ENCODE measurements around the gene SLC25A41. TPM values are rescaled to one million over a fixed set of nuclear protein-coding genes. Genes with fewer than 3 reads are reported as not detected.
A peak's percentile ranks its signal among the peaks of the same experiment; 100 is the strongest.

SLC25A41 gene
- total and polyA plus RNA-seq, 2 donors (not counting 1 experiment from before 2014, with no cell fraction given) = 0.30 to 0.48 TPM

- Mint-ChIP-seq H3K27me3 (no peaks in the 10 kb centered on the region), H3K9me3 (ENCODE audit: insufficient read depth) (no peaks in the 10 kb centered on the region), H3K4me1 (peaks cover 32% of the 10 kb centered on the region), H3K4me3 (peak overlapping the region; percentile 91), H3K27ac (peak overlapping the region; percentile 78)
- Histone ChIP-seq H4K20me1 (ENCODE audit: control insufficient read depth, insufficient read depth, low read length, poor library complexity, severe bottlenecking) (no peaks in the 10 kb centered on the region), H3K4me1 (ENCODE audit: control insufficient read depth in 2 of 2, insufficient read depth in 2 of 2, low read length in 2 of 2) (peaks cover 11 to 34% of the 10 kb centered on the region in 2 donors), H3K9ac (ENCODE audit: low read length) (peak overlapping the region; percentile 90), H3K27me3 (replicated peaks in 1 of 4; ENCODE audit: control extremely low read depth in 1 of 4, control insufficient read depth in 3 of 4, insufficient read depth in 4 of 4, low read length in 3 of 4) (peaks cover 0 to 15% (median 6%) of the 10 kb centered on the region in 4 experiments), H3K9me3 (ENCODE audit: control extremely low read depth in 1 of 3, control insufficient read depth in 2 of 3, insufficient read depth in 1 of 3, low read length in 2 of 3) (peaks cover 0 to 19% (median 0%) of the 10 kb centered on the region in 3 donors), H2AFZ (ENCODE audit: insufficient read depth, low read depth, low read length, poor library complexity, severe bottlenecking) (peak overlapping the region; percentile 96), H3K27ac (ENCODE audit: low read length in 2 of 2) (peak overlapping the region; percentile 76 to 86), H3K79me2 (ENCODE audit: control insufficient read depth, insufficient read depth, low read length) (no peaks in the 10 kb centered on the region), H3K4me3 (ENCODE audit: control extremely low read depth in 1 of 5, extremely low read depth in 1 of 5, insufficient read depth in 1 of 5, low read depth in 2 of 5, low read length in 4 of 5) (peak overlapping the region; percentile 60 to 93 (median 78)), H3K4me2 (replicated peaks; ENCODE audit: low read depth, low read length, poor library complexity, severe bottlenecking) (peak overlapping the region; percentile 85), H3K36me3 (replicated peaks in 1 of 2; ENCODE audit: control extremely low read depth in 1 of 2, control insufficient read depth in 1 of 2, extremely low read depth in 1 of 2, insufficient read depth in 2 of 2, low read length in 1 of 2) (no peaks in the 10 kb centered on the region)
- intact Hi-C loops (cut with micrococcal nuclease) = loop anchor here (1.0 to 2.0 kb wide), 10 partner anchors 35 to 555 kb away; partner anchors contain the start of genes CLPP, GPR108, GTF2F1 and VMAC
- TF ChIP-seq CTCF (IDR thresholded peaks at IDR 0.05) = peak; percentile 78
- no peak for TF ChIP-seq EZH2 (IDR thresholded peaks at IDR 0.05; ENCODE audit: borderline replicate concordance, insufficient read depth, low read depth, low read length, poor library complexity, severe bottlenecking)
- ATAC-seq (ENCODE audit: low read depth) = peak; percentile 84
- under 1% methylated on average over 53 of the region's 57 CpGs for WGBS (ENCODE audit: insufficient coverage)
- ChIA-PET POLR2A (interaction anchor here (0.7 to 1.4 kb wide), 5 partner anchors 21 to 556 kb away, joined by 3 to 6 read pairs (median 5); partner anchors contain the start of genes DENND1C and KHSRP), CTCF (interaction anchor here (0.9 to 1.1 kb wide), 3 partner anchors 21 to 293 kb away, joined by 3 to 4 read pairs (median 3); partner anchors contain the start of genes DENND1C and KHSRP)
- DNase-seq = peak; percentile 99
Measured at GRCh38 chr19:6460099-6460884, 26.7 kb upstream of the SLC25A41 start.

Measured in B cell (primary cell).